HL-60 (cell line): ENCODE data around the gene B4GALT2.
A peak's percentile ranks its signal among the peaks of the same experiment; 100 is the strongest.

Experiments
- DNase-seq, 2 experiments: peaks; one replicate each; pipeline ENCODE4 v3.0.0-alpha.2; 2010 to 2020; ENCODE audit warnings: low read depth in 1 of 2, low spot score in 1 of 2
- H3K27ac ChIP-seq: fragments of 250-450 bp; sonication (Bioruptor Pico); replicated peaks from 2 replicates; pipeline ENCODE4 v1.5.1; 2020; ENCODE audit warnings: mild to moderate bottlenecking, moderate library complexity
- H3K27me3 ChIP-seq: fragments of 250-450 bp; sonication (Bioruptor Pico); 2 replicates; pipeline ENCODE4 v1.5.1; 2021; ENCODE audit warnings: mild to moderate bottlenecking, moderate library complexity; ENCODE audit not compliant: insufficient read depth, poor library complexity, severe bottlenecking
- H3K4me3 ChIP-seq: replicated peaks from 2 replicates; pipeline ENCODE4 v1.5.1; 2011; ENCODE audit warnings: mild to moderate bottlenecking, control low read depth, low read length; ENCODE audit not compliant: insufficient read depth
- GABPA ChIP-seq: IDR thresholded peaks from 2 replicates; pipeline ENCODE4 v1.6.1; 2012; ENCODE audit warnings: low read depth
- POLR2AphosphoS5 ChIP-seq: IDR thresholded peaks from 2 replicates; pipeline ENCODE4 v1.6.1; 2012; ENCODE audit warnings: low read depth
- SPI1 ChIP-seq: IDR thresholded peaks from 2 replicates; pipeline ENCODE4 v1.6.1; 2012; ENCODE audit warnings: low read depth, mild to moderate bottlenecking, borderline replicate concordance
- TF ChIP-seq, protein P1 (sequence below): IDR thresholded peaks from one replicate; pipeline ENCODE4 v1.5.1; 2011; ENCODE audit warnings: low read length, control low read depth, inconsistent platforms; ENCODE audit not compliant: insufficient read depth
- TF ChIP-seq, protein P2 (sequence below): IDR thresholded peaks from 2 replicates; pipeline ENCODE4 v1.6.1; 2012; ENCODE audit warnings: low read depth; ENCODE audit not compliant: insufficient replicate concordance

Gene B4GALT2

DNA sequence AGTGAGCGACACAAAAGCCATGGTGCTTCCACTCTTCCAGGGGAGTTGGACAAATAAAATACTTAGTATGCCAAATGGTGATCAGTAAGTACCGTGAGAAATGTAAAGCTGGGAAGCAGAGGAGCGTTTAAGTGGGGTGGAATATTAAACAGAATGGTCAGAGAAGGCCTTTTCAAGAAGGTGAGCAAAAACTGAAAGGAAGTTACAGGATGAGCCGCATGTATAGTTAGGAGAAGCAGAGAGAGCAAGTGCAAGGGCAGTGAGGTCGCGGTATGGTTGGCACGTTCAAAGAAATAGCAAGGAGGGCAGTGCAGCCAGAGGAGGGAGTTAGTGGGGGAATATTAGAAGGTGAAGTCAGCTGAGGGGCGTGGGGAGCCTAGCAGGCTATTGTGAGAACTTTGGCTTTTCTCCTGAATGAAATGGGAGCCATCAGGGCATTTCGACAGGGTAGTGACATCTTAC, 5.0 kb upstream of the B4GALT2 start:
- no peak for DNase-seq
- peak overlapping the region; percentile 99 for H3K27ac ChIP-seq

DNA sequence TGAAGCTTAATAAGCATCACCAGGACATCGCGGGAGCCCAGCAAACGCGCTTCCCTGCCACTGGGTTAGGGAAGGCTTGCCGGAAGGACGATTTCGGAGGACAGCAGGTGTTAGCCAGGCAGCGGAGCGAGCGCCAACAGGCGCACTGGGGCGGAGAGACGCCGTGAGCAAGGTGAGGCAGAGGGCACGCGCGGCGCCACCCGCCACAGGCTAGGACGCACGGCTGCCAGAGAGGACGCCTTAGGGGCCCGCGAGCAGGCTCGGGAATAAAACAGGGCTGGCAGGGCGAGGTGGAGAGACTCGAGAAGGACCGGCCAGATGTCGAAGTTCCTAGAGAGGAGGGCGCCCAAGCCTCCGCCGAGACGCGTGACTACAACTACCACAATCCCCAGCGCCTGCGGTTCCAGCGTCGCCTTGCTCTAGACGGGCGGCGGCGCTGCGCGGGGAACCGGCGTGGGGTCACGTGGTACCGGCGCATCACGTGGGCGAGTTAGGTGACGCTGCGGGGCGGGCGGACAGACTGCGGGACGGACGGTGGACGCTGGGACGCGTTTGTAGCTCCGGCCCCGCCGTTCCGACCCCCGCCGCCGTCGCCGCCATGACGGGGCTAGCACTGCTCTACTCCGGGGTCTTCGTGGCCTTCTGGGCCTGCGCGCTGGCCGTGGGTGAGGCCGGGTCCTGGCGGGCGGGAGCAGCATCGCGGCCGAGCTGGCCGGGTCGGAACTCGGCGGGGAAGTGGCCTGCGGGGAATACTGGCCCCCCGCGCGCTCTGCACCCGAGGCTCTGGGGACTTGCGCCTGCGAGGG, 4.4 kb upstream of the B4GALT2 start, which contains the start of gene ATP6V0B:
Gene ATP6V0B, plus strand, starts transcription at position 518 of the 806 bp plus-strand sequence. Its CDS starts 81 bp downstream, at position 599.
- H3K27me3 ChIP-seq = no peaks in the 10 kb centered on the region
- peak within 1 kb of the TSS; percentile 99 for H3K27ac ChIP-seq
- peak; percentile 94 to 97 for DNase-seq
- H3K4me3 ChIP-seq = peak within 1 kb of the TSS; percentile 75
- TF ChIP-seq GABPA = no peak
- peak; percentile 0; the same call in 1 of the 2 replicates for TF ChIP-seq POLR2AphosphoS5

More for the DNA sequence above, 5.0 kb upstream of the B4GALT2 start:
- no peaks in the 10 kb centered on the region for H3K27me3 ChIP-seq
- no peak for TF ChIP-seq GABPA
- TF ChIP-seq, protein P1, sequence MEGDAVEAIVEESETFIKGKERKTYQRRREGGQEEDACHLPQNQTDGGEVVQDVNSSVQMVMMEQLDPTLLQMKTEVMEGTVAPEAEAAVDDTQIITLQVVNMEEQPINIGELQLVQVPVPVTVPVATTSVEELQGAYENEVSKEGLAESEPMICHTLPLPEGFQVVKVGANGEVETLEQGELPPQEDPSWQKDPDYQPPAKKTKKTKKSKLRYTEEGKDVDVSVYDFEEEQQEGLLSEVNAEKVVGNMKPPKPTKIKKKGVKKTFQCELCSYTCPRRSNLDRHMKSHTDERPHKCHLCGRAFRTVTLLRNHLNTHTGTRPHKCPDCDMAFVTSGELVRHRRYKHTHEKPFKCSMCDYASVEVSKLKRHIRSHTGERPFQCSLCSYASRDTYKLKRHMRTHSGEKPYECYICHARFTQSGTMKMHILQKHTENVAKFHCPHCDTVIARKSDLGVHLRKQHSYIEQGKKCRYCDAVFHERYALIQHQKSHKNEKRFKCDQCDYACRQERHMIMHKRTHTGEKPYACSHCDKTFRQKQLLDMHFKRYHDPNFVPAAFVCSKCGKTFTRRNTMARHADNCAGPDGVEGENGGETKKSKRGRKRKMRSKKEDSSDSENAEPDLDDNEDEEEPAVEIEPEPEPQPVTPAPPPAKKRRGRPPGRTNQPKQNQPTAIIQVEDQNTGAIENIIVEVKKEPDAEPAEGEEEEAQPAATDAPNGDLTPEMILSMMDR = no peak
- TF ChIP-seq, protein P2, sequence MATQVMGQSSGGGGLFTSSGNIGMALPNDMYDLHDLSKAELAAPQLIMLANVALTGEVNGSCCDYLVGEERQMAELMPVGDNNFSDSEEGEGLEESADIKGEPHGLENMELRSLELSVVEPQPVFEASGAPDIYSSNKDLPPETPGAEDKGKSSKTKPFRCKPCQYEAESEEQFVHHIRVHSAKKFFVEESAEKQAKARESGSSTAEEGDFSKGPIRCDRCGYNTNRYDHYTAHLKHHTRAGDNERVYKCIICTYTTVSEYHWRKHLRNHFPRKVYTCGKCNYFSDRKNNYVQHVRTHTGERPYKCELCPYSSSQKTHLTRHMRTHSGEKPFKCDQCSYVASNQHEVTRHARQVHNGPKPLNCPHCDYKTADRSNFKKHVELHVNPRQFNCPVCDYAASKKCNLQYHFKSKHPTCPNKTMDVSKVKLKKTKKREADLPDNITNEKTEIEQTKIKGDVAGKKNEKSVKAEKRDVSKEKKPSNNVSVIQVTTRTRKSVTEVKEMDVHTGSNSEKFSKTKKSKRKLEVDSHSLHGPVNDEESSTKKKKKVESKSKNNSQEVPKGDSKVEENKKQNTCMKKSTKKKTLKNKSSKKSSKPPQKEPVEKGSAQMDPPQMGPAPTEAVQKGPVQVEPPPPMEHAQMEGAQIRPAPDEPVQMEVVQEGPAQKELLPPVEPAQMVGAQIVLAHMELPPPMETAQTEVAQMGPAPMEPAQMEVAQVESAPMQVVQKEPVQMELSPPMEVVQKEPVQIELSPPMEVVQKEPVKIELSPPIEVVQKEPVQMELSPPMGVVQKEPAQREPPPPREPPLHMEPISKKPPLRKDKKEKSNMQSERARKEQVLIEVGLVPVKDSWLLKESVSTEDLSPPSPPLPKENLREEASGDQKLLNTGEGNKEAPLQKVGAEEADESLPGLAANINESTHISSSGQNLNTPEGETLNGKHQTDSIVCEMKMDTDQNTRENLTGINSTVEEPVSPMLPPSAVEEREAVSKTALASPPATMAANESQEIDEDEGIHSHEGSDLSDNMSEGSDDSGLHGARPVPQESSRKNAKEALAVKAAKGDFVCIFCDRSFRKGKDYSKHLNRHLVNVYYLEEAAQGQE = no peak
- no peak for TF ChIP-seq SPI1
- TF ChIP-seq POLR2AphosphoS5 = no peak
- H3K4me3 ChIP-seq = peak overlapping the region; percentile 75

- DNase-seq = peak in 1 of 2 experiments; percentile 89
- TF ChIP-seq, protein P1 = no peak
- peak; percentile 96 for TF ChIP-seq SPI1
- peak; percentile 64 for TF ChIP-seq POLR2AphosphoS5
- no peaks in the 10 kb centered on the region for H3K27me3 ChIP-seq
- peak overlapping the region; percentile 75 for H3K4me3 ChIP-seq
- peak overlapping the region; percentile 99 for H3K27ac ChIP-seq
Observed at GRCh38 chr1:43975249-43975961, 3.6 kb upstream of the B4GALT2 start.

DNA sequence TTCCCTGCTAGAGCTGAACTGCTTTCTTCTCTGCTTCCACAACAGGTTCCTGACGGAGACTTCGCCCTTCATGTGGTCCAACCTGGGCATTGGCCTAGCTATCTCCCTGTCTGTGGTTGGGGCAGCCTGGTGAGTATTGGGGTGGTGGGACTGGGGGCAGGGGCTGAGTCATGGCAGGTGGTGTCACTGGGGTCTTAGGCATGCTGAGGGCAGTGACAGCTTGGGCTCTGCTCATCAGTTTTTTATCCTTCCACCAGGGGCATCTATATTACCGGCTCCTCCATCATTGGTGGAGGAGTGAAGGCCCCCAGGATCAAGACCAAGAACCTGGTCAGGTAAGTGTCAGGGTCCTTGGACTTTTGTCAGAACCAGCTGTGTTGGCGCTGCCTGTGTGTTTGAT, 3.0 kb upstream of the B4GALT2 start:
- TF ChIP-seq SPI1 (no peak), GABPA (no peak), POLR2AphosphoS5 (no peak)
- TF ChIP-seq, protein P2 = no peak
- TF ChIP-seq, protein P1 = no peak
- DNase-seq = peak in 1 of 2 experiments; percentile 39
- peak overlapping the region; percentile 75 for H3K4me3 ChIP-seq
- no peaks in the 10 kb centered on the region for H3K27me3 ChIP-seq
- H3K27ac ChIP-seq = peak overlapping the region; percentile 99
